Measurements from ENCODE around the gene PEPD. TPM values are rescaled to one million over a fixed set of nuclear protein-coding genes. Genes with fewer than 3 reads are reported as not detected.

The PEPD gene
- polyA plus RNA-seq, 5 donors, result 39.9 to 57.4 (median 43.1) TPM

GRCh38 chr19:33460221-33460908 lies 61.2 kb downstream of the PEPD start:
- DNase-seq, result no peak

DNA sequence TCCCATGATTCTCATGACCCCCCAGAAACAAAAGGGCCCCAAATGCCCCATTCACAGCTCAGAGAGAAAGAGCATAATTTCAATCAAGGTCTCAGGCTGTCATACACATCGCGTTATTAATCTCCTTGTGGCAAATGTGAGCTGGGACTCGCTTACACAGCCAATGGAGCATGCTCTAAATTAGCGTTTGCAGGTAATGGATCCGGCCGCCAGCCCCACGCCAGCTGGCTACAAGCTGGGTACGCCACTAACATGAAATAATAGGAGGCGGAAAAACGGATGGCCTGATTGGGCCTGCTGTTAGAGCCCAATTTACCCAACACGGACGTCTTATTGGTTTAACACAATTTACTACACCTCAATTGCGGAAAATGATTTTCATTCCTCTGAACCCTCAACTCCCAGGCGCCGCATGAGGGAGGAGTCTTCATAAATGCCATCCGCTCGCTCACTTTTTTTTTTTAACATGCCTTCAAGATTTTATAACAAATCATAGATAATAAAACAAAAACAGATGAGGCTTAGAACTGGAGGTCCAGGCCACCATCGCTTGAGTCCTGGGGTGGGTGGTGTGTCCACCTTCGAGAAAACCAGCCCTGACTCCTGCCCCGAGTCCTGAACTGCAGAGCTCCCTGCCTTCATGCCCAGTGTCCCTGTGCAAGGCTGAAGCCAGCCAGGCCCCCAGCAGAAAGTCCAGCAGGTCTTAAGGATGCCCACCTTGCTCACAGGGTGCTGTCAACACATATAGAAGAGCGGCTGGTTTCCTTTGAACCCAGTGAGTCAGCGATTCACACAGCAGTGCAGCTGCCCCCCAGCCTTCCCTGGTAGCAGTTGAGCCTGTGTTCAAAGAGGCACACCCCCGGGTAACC lies 62.1 kb downstream of the PEPD start:
- no peak for DNase-seq

GRCh38 chr19:33458807-33459206 lies 62.8 kb downstream of the PEPD start:
- DNase-seq, result no peak

- DNase-seq, result no peak
These were observed 63.4 kb downstream of the PEPD start for GRCh38 chr19:33458171-33458633.

GRCh38 chr19:33456845-33457220 lies 64.8 kb downstream of the PEPD start:
- no peak for DNase-seq

DNA sequence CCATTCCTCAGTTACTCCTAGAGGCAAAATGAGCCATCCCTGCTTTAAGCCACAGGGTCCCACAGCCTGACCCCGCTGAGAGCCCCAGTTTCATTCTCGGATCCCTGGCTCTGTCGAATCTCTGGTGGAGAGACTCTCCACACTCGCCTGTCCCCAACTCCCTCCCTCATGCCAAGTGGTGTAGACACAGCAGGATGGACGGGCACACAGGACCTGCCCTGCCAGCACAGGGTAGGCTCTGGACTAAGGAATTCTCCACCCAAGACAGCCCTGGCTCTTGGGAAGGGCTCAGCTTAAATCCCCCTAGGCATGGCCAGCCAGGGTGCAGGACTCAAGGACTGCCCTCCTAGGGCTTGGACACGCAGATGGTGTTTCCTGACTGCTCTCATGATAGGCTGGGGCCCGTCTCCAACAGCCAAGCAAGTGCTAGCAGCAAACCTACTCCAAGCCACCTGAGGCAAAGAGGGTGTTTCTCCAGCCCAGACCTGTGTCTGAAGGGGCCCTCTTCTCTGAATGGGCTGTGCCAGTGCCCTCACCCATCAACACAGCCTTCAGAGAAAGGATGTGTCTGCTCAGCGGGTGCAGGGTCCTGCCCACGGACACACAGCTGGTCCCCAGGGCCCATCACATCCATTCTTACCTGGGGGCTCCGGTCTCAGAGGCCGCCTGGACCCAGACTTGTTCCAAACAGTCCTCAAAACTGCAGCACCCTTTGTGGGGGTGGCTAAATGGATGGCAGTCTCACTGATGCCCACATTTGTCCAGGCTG lies 65.3 kb downstream of the PEPD start:
- no peak for DNase-seq

- no peak for DNase-seq
These were observed 68.3 kb downstream of the PEPD start for GRCh38 chr19:33453265-33453664.

GRCh38 chr19:33450689-33451088 lies 70.9 kb downstream of the PEPD start:
- no peak for DNase-seq

DNA sequence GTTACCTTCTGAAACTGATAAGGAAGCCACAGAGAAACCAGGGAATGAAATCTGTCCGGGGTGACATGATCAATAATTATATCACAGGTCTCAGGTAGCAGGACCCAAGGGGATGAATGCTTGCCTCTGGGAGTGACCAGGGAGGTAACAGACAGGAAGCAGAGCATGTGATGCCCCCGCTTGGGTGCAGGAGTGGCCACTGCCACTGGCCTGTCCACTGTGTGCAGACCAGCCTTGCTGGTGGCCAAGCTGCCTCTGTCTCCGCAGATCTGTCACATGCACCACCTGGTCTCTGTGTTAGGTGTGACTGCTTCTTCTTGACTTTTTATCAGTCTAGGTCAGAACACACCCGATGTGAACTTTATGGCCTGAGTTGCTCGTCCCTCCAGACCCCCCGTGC lies 71.8 kb downstream of the PEPD start:
- DNase-seq, result no peak

DNA sequence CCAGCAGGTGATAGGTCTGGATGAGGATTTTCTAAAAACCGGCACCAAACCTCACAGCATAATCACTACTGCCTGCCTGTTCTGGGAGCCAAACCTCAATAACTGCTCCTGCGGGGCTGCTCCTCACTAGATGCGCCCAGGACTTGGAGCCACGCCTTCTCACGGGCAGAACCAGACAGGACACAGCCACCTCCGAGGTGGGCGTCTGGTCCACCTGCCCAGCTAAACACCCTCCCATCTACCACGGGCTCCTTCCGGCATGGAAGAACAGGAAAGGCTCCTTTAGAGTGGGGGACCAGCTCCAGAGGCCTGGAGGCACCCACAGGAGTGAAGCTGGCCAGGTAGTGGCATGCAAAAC lies 73.5 kb downstream of the PEPD start:
- no peak for DNase-seq

GRCh38 chr19:33447336-33448158 lies 74.0 kb downstream of the PEPD start:
- DNase-seq, result no peak

DNA sequence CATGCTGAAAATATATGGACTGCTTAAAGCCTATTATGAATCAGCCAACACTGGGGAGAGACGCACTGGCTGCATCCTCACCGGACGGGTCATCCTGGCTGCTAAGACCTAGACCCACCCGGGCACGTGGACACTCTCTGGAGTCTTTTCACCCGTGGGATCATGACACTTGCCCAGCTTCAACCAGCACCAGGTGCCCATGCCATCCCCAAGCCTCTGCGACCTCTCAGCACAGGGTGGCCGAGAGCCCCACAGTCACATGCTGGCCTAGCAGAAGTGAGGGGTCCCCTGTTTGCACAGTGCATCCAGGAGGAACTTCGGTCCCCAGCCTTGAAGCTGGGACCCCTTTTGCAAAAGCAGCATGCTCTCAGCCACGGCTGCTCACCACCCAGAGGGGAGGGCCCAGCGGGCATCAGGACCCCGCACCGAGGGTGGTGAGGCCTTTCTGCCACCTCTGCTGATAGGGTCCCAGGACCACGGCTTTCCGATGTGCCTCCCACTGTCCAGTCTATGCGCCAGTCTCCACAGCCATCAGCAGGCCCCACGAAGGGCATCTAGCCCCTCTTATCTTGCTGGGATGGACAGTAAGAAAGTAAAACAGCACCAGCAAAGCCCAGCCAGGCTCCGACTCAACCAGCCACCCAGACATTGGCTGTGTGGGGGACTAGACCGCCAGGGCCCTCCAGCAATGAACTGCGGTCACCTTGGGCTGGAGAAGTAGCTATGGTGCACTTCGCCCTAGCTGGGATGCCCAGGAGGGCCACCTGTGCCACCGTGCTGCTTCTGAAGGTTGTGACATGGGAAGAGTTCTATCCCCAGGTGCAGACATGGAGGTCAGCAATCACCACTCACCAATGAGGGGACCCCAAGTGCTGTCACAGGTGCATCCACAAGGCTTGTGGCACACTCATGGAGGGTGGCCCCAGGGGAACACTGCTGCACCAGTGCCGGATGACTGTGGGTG lies 75.0 kb downstream of the PEPD start:
- DNase-seq, result no peak

DNA sequence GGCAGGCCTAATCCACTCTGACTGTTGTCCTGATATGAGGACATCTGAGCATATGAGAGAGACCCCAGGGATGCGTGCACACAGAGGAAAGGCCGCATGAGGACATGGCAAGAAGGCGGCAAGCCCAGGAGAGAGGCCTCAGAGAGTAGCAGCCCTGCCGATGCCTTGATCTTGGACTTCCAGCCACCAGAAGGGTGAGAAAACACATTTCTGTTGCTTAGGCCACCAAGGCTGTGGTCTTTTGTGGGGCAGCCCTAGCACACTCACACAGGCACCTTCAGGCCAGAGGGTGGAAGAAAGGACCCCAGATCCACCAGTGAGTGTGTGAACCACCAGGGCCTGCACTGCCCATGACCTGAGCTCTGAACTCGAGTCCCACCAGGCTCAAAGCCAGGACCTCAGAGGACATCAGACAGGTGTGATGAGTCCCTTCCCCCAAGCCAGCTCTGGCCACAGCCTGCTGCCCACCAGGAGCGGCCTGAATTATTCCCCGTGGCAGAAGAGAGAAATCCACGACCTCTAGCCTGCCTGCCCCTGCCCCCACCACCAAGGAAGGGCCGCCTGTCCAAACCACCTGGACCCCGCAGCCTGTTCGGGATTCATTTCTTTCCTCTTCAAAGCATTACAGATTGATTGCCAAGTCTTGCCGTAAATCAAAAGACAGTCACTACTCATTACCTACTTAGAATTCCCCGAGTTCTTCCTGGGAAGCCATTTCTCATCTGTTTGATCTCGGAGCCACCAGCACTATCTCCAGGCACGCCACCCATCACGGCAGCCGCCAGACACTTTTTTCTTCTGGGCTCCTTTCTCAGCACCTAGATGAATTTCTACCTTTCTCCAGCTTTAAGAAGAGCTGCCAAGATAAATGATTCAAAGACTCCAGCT lies 75.9 kb downstream of the PEPD start:
- no peak for DNase-seq

DNA sequence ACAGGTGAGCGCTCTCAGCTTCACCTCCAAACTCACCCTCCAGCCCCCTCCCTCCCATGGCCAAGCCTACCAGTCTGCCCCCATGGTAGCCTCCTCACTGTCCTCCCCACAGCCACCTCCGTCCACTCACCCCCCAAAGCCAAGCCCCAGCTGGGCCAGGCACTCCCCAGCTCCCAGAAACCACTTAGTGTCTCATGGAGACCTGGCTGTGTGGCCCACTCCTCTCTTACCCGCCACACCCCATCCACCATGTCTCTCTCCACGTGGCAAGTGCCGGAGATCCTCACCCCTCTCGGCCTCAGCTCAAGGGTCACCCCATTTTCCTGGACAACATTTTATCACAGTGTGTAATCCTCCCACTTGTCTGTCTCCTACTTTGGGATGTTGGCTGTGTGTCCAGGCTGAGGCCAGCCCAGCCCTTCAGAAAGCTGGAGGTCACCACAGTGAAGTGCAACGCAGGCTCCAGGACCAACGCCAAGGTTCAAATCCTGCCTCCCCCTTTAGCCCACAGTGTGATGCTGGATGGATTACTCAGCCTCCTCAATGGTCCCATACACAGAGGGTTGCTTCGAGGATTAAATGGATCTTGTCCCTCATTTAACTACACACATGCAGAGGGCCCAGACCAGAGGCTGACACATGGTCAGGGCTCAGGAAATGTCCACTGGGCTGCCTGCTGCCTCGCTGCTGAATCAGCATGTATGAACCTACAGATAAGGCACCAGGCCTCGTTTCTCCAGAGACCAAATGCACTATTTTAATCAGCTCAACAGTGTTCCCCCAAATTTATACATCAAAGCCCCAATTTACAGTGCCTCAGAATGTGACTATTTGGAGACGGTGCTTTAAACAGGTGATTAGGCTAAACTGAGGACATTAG lies 76.8 kb downstream of the PEPD start:
- no peak for DNase-seq

GRCh38 chr19:33443638-33444561 lies 77.7 kb downstream of the PEPD start:
- DNase-seq, result no peak

GRCh38 chr19:33442706-33443105 lies 78.9 kb downstream of the PEPD start:
- no peak for DNase-seq

DNA sequence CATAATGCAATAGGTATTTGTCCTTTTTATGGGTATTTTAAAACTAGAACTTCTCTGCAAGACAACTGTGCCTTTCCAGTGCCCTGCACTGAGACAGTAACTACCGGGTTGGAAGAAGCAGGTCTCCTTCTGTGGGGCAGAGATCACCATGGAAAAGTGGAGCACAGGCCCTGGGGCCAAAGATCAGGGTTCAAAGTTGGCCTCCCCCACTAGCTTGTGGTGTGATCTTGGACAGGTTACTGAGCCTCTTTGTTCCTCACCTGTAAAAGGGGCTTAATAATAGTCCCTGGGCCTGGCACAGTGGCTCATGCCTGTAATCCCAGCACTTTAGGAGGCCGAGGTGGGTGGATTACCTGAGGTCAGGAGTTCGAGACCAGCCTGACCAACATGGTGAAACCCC lies 79.8 kb downstream of the PEPD start:
- DNase-seq, result no peak

Data from right lung (tissue), 5 donors.